ENCODE data around the gene PKP2.

PKP2 gene

DNA sequence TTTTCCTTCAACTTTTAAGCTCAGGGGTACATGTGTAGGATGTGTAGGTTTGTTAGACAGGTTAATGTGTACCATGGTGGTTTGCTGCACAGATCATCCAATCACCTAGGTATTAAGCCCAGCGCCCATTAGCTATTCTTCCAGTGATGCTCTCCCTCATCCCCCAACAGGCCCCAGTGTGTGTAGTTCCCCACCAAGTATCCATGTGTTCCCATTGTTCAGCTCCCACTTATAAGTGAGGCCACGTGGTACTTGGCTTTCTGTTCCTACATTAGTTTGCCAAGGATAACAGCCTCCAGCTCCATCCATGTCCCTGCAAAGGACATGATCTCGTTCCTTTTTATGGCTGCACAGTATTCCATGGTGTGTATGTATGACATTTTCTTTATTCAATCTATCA is 92.3 kb downstream of the PKP2 start:
- no peak for DNase-seq

- DNase-seq: no peak
Observed at GRCh38 chr12:32801269-32801980, 95.2 kb downstream of the PKP2 start.

DNA sequence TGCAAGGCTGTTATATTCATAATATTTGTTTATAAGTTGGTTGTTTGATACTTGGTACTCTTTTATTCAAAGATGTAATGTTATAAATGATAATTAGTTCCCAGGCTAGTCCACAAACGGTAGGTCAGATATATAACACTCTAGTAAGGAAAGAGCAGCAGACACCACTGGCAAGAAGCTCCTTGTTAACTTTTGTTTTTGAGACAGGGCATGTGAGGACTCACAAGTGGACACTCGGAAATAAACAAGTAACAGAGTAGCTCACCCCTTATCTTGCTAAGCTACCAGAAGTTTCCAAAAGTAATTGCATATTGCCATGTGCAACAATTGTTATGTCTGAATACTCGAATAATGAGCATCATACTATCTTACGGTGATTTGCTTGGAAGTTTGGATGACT is 102.3 kb downstream of the PKP2 start:
- DNase-seq: no peak

GRCh38 chr12:32789916-32790315 is 106.7 kb downstream of the PKP2 start:
- no peak for DNase-seq

DNA sequence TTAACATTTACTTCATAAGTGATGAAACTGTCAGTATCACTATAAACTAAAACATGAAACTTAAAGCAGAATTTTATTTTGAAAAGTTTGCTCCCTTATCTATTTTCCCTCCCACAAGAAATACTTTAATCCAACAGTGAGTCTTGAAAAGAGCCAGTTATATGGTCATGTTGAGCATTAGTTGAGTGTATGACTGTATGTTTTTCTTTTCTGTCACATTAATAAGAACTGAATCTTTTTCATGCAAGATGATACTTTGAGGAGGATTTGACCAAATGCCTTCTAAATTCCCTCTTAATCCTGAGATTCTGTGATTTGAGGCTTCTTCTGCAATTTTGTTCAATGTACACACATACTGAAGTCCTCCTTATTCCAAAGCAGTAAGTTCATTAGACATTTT is 107.1 kb downstream of the PKP2 start:
- no peak for DNase-seq

GRCh38 chr12:32788405-32788804 is 108.2 kb downstream of the PKP2 start:
- DNase-seq: no peak

GRCh38 chr12:32785557-32785956 is 111.0 kb downstream of the PKP2 start:
- no peak for DNase-seq

GRCh38 chr12:32783029-32783428 is 113.5 kb downstream of the PKP2 start:
- DNase-seq: no peak

GRCh38 chr12:32780071-32780470 is 116.5 kb downstream of the PKP2 start:
- DNase-seq: no peak

- no peak for DNase-seq
Observed at GRCh38 chr12:32777691-32778175, 118.8 kb downstream of the PKP2 start.

GRCh38 chr12:32777159-32777558 is 119.4 kb downstream of the PKP2 start:
- no peak for DNase-seq

- no peak for DNase-seq
Observed at GRCh38 chr12:32776258-32776657, 120.3 kb downstream of the PKP2 start.

GRCh38 chr12:32773691-32774090 is 122.9 kb downstream of the PKP2 start:
- no peak for DNase-seq

GRCh38 chr12:32770141-32770540 is 126.4 kb downstream of the PKP2 start:
- DNase-seq: no peak

DNA sequence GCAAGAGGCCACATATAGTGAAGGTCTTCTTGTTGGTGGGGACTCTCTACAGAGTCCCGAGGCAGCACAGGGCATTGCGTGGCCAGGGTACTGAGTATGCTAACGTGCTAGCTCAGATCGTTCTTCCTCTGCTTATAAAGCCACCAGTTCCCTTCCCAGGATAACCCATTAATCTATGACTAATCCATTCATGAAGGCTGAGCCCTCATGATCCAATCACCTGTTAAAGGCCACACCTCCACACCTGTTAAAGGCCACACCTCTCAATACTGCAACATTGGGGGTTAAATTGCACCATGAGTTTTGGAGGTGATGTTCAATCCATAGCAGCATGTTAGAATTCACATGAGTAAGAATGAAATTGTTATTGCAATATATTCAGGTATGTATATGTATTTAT is 128.1 kb downstream of the PKP2 start:
- no peak for DNase-seq

DNA sequence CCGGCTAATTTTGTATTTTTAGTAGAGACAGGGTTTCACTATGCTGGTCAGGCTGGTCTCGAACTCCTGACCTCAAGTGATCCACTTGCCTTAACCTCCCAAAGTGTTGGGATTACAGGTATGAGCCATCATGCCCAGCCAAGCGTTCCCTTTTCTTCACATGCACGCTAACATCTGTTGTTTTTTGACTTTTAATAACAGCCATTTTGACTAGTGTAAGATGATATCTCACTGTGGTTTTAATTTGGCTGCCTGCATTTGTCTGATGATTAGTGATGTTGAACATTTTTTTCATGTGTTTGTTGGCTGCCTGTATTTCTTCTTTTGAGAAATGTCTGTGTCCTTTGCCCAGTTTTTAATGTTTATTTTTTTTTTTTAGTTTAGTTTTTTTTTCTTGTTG is 130.7 kb downstream of the PKP2 start:
- no peak for DNase-seq

DNA sequence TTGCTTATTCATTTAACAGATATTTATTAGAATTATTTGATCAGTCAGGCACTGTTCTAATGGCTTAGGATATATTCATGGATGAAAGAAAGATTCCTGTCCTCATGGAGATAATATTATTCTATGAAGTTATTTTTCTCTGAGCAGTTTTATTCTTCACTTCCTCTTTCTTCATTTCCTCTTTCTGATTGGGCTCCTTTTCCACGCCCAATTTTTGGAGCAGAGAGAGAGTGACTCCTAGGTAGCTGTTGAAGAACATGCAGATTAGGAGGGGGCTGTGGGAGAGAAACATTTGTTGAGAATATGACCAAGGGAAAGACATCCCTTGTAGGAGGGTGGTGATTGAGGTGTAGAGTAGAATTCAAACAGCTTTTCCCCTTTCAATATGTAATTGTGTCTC is 134.9 kb downstream of the PKP2 start:
- DNase-seq: no peak

GRCh38 chr12:32757157-32757556 is 139.4 kb downstream of the PKP2 start:
- DNase-seq: no peak

DNA sequence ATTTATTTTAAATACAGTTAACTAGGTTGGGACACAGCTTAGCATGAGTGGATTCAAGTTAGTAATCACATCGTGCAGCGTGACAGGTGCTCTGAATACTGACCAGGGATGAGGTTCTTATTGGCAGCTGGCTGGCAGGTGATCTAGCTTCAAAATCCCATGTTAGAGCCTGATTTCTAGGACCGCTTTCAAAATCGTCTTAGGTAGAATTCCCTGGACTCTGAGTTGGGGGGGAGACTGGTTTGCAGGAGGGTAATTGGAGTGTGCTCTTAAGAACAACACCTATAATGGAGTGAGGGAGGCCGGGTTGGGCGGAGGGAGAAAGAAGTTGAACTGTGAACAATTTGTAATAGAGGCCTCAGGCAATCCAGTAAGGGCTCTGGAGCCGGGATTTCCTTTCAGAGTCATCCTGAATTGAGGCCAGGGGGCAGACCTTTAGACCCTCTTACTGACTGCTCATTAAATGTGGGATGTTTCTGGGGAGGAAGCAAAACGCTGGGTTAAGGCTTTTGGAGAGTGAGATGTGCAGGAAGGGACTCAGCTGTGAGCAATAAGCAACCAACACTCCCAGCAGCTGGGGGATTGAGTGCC is 140.0 kb downstream of the PKP2 start:
- no peak for DNase-seq

DNA sequence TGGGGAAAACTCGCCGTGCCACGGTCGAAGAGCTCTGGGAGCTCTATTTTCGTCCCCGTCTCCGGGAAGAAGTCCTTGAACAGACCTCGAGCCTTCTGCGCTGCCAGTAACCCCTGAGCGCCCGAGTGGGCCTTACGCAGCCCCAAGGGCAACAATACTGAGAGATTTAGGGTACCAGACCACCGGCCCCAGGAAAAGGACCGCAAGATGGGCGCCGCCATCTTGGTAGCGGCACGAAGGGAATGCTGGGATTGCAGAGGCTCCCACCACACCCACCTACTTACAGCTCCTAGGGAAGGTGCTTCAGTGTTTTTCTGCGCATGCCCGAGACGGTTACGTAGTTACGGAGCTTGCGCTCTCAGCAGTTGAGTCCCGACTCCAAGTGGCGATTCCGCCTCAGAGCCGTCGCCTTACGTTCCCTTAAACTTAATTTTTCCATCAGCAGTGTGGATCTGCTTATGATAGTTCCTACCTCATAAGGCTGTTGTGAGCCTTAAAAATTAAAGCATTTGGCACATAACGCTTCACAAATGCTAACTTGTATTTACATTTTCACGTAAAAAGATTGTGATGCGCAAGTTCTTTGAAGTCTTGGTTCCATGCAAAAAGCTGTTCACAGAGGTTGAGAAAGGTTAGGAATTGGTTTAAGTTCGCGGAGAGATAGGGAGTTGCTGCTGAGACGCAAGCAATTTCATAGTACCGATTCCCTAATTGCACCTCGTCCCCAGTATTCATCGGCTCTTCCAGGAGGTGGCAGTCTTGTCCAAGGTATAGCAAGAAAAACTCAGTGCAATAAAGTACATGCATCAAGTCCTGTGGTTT is 140.7 kb downstream of the PKP2 start, which contains the start of gene YARS2:
Gene YARS2 (minus strand): TSS at position 244 of the 822 bp plus-strand sequence. CDS start 23 bp downstream, at position 221.
- DNase-seq: peak; percentile 94

DNA sequence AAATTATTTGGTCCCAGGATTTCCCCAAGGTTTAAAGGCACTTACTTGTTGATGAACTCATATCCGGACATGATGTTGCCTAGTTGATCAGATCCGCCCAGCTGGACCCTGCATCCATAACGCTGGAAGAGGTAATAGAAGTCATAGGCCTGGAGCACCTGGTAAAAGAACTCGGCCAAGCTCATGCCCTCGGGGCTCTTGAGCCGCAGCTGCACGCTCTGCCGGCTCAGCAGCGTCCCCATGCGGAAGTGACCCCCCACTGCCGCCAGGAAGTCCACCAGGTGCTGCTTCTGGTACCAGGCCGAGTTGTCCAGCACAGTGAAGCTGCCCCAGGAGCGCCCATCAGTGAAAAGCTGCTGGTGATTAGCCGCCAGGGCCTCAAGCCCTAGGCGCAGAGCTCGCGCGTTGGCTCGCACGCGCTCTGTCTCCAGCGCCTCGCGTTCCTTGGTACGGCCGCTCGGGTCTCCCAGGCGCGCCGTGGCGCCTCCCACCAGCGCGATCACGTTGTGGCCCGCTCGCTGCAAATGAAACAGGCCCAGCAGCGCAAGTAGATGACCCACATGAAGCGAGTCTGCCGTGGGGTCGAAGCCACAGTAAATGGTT is 141.4 kb downstream of the PKP2 start:
- peak; percentile 81 for DNase-seq

DNA sequence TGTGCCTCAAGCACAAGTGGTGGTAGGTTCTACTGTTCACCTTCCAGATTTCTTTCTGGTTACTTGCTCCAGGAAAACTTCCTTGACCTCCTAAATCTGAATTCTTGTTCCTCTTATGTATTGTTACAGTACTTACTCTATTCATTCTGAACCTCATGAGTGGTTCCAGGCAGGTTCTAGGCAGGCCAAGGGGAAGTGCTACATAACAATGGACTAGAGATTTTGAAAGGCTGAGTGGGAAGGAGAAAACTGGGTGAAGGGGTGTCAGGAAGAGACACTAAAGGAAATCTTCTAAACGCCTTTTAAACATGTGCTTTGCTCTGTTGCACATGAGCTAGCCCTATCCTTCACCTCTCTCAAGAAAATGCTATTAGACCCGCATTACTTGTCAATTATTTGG is 142.5 kb downstream of the PKP2 start:
- no peak for DNase-seq

DNA sequence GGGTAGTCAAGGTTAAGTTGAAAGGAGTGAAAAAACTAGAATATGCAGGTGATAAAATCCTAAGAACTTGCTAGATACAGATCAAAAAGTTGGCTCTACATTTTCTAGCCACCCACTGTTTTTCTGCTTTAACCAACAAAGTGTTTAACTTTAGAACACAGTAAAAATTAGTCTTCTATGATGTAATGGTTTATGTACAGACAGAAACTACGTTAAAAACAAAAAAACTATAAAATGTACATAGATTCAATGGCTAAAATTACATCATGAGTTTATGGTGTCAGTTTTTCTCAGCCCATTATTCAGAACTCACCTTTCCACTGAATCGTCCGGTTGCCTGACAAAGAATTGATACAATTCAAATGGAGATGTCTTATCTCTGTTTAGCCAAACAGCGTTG is 143.0 kb downstream of the PKP2 start:
- no peak for DNase-seq
